ENCODE data around the gene RPS6KA5. TPM values are rescaled to one million over a fixed set of nuclear protein-coding genes. Genes with fewer than 3 reads are reported as not detected.

The RPS6KA5 gene
- total RNA-seq, 2 donors from 2014 or later, result 3.3 to 5.1 TPM

DNA sequence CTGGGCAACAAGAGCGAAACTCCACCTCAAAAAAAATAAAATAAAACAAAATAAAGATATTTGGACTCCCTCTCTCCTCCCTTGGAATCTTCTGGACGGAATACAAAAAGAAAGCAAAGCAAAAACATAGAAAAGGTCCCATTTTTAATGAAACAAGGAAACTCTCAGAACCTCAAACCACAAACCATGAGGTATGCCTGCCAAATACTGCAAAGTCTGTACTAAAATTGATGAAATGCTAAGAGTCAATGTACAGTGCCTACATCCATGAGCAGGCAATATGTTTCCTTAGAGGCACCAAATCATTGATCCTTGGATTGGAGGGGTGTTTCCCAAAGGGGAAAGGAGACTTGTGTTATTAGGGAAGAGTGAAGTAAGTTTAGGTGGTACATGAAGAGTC lies 8.2 kb upstream of the RPS6KA5 start:
- TF ChIP-seq, protein P1, sequence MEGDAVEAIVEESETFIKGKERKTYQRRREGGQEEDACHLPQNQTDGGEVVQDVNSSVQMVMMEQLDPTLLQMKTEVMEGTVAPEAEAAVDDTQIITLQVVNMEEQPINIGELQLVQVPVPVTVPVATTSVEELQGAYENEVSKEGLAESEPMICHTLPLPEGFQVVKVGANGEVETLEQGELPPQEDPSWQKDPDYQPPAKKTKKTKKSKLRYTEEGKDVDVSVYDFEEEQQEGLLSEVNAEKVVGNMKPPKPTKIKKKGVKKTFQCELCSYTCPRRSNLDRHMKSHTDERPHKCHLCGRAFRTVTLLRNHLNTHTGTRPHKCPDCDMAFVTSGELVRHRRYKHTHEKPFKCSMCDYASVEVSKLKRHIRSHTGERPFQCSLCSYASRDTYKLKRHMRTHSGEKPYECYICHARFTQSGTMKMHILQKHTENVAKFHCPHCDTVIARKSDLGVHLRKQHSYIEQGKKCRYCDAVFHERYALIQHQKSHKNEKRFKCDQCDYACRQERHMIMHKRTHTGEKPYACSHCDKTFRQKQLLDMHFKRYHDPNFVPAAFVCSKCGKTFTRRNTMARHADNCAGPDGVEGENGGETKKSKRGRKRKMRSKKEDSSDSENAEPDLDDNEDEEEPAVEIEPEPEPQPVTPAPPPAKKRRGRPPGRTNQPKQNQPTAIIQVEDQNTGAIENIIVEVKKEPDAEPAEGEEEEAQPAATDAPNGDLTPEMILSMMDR (conservative IDR thresholded peaks at IDR 0.05), result no peak
- Histone ChIP-seq H3K36me3 (ENCODE audit: control insufficient read depth, insufficient read depth, low read length) (no peaks in the 10 kb centered on the region), H3K9me3 (ENCODE audit: control insufficient read depth, low read length) (no peaks in the 10 kb centered on the region), H3K27me3 (ENCODE audit: control insufficient read depth, insufficient read depth, low read length, poor library complexity, severe bottlenecking) (no peaks in the 10 kb centered on the region), H3K4me3 (ENCODE audit: low read length) (no peak overlapping the region), H3K9ac (ENCODE audit: extremely low read depth, low read length, poor library complexity, severe bottlenecking) (no peak overlapping the region), H3K27ac (ENCODE audit: low read depth, low read length) (no peak overlapping the region), H3K4me1 (ENCODE audit: control insufficient read depth, insufficient read depth, low read length) (no peaks in the 10 kb centered on the region)
- no peaks in the 10 kb centered on the region for H3K27me3 Mint-ChIP-seq (ENCODE audit: insufficient read depth)
- DNase-seq, result no peak
- WGBS, 2 experiments (ENCODE audit: insufficient coverage in 1 of 2, insufficient read length in 1 of 2), result 85% methylated on average over 2 of the region's 2 CpGs; no CpG with 5 or more reads in 1 of the 2 experiments
- H3K36me3 Mint-ChIP-seq (ENCODE audit: low read depth), result no peaks in the 10 kb centered on the region
- no peak overlapping the region for H3K4me3 Mint-ChIP-seq
- no peak overlapping the region for H3K27ac Mint-ChIP-seq
- H3K9me3 Mint-ChIP-seq, result no peaks in the 10 kb centered on the region
- no peaks in the 10 kb centered on the region for H3K4me1 Mint-ChIP-seq

DNA sequence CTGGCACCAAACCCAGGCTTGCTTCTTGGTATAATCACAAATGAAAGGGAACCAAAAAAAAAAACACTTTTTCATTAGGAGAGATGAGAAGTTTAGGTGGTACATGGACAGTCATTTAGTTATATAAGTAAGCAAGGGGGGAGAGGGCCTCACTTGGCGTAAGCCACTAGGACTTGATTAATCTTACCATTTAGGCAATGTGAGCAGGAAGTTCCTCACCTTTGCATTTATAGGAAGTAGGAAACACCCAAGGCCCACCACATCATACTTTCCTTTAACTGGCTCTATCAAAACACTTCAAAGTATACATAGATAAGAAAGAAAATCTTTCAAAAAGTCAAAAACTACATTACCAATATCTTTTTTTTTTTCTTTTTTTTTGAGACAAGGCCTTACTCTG lies 6.7 kb upstream of the RPS6KA5 start:
- Histone ChIP-seq H3K4me1 (ENCODE audit: control insufficient read depth, insufficient read depth, low read length) (no peaks in the 10 kb centered on the region), H3K4me3 (ENCODE audit: low read length) (no peak overlapping the region), H3K9ac (ENCODE audit: extremely low read depth, low read length, poor library complexity, severe bottlenecking) (no peak overlapping the region), H3K36me3 (ENCODE audit: control insufficient read depth, insufficient read depth, low read length) (no peaks in the 10 kb centered on the region), H3K27me3 (ENCODE audit: control insufficient read depth, insufficient read depth, low read length, poor library complexity, severe bottlenecking) (no peaks in the 10 kb centered on the region), H3K27ac (ENCODE audit: low read depth, low read length) (no peak overlapping the region), H3K9me3 (ENCODE audit: control insufficient read depth, low read length) (no peaks in the 10 kb centered on the region)
- no peaks in the 10 kb centered on the region for H3K36me3 Mint-ChIP-seq (ENCODE audit: low read depth)
- no peak for DNase-seq
- TF ChIP-seq, protein P1 (conservative IDR thresholded peaks at IDR 0.05), result no peak
- no peak overlapping the region for H3K27ac Mint-ChIP-seq
- no peak overlapping the region for H3K4me3 Mint-ChIP-seq
- H3K9me3 Mint-ChIP-seq, result no peaks in the 10 kb centered on the region
- H3K4me1 Mint-ChIP-seq, result no peaks in the 10 kb centered on the region
- no peaks in the 10 kb centered on the region for H3K27me3 Mint-ChIP-seq (ENCODE audit: insufficient read depth)
- 93% methylated on average over 1 of the region's 1 CpG; no CpG with 5 or more reads in 1 of the 2 experiments for WGBS, 2 experiments (ENCODE audit: insufficient coverage in 1 of 2, insufficient read length in 1 of 2)

DNA sequence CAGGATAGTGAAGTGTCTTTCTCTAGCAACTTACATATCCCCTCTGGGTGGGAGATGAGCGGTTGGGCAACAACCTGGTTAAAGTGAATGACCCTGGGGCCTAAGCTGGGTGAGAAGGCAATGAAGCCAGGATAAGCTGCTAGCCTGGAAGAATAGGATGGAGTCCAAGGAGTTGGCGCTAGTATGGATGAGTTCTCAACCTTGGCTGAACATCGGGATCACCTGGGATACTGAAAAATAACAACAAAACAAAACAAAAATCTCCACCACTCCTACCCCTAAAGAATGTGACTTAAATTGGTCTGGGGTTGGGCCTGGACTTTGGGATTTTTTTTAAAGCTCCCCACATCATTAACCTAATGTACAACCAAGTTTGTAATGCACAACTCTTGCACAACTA lies 4.8 kb upstream of the RPS6KA5 start:
- Histone ChIP-seq H3K27me3 (ENCODE audit: control insufficient read depth, insufficient read depth, low read length, poor library complexity, severe bottlenecking) (no peaks in the 10 kb centered on the region), H3K4me3 (ENCODE audit: low read length) (no peak overlapping the region), H3K36me3 (ENCODE audit: control insufficient read depth, insufficient read depth, low read length) (no peaks in the 10 kb centered on the region), H3K4me1 (ENCODE audit: control insufficient read depth, insufficient read depth, low read length) (no peaks in the 10 kb centered on the region), H3K9me3 (ENCODE audit: control insufficient read depth, low read length) (no peaks in the 10 kb centered on the region), H3K27ac (ENCODE audit: low read depth, low read length) (no peak overlapping the region), H3K9ac (ENCODE audit: extremely low read depth, low read length, poor library complexity, severe bottlenecking) (no peak overlapping the region)
- Mint-ChIP-seq H3K4me3 (no peak overlapping the region), H3K4me1 (no peaks in the 10 kb centered on the region), H3K27ac (no peak overlapping the region), H3K27me3 (ENCODE audit: insufficient read depth) (no peaks in the 10 kb centered on the region), H3K36me3 (ENCODE audit: low read depth) (no peaks in the 10 kb centered on the region), H3K9me3 (no peaks in the 10 kb centered on the region)
- TF ChIP-seq, protein P1 (conservative IDR thresholded peaks at IDR 0.05), result no peak
- no peak for DNase-seq
- 90% methylated on average over 3 of the region's 3 CpGs; no CpG with 5 or more reads in 1 of the 2 experiments for whole genome bisulfite sequencing, 2 experiments (ENCODE audit: insufficient coverage in 1 of 2, insufficient read length in 1 of 2)

Data from endodermal cell (in vitro differentiated cells).